GM23248 (cell line): ENCODE measurements around the gene NCOA5.

Source experiments
- EZH2 ChIP-seq: fragments of 200-600 bp; sonication (generic); IDR thresholded peaks from 2 replicates; pipeline ENCODE4 v1.6.1; 2018; ENCODE audit warnings: antibody characterized with exemption, mild to moderate bottlenecking; ENCODE audit not compliant: insufficient read depth, poor library complexity, severe bottlenecking
- EZH2phosphoT487 ChIP-seq: fragments of 200-600 bp; sonication (generic); IDR thresholded peaks from 2 replicates; pipeline ENCODE4 v1.6.1; 2018; ENCODE audit warnings: antibody characterized with exemption, moderate library complexity, mild to moderate bottlenecking, low read depth; ENCODE audit not compliant: insufficient read depth

GRCh38 chr20:46046588-46047310, 43.0 kb downstream of the NCOA5 start:
- no peak for TF ChIP-seq EZH2
- TF ChIP-seq EZH2phosphoT487, result no peak
